Fibroblast of upper back skin (primary cell): ENCODE measurements around the gene SMCR8.
"Not testable (repeated sequence)": the region's sequence is repeated elsewhere in the genome, so short reads cannot be mapped to it uniquely, and the experiment has no call there.

Experiments
- DNase-seq: peaks from one replicate; pipeline ENCODE4 v3.0.0-alpha.2; 2013

The SMCR8 gene

DNA sequence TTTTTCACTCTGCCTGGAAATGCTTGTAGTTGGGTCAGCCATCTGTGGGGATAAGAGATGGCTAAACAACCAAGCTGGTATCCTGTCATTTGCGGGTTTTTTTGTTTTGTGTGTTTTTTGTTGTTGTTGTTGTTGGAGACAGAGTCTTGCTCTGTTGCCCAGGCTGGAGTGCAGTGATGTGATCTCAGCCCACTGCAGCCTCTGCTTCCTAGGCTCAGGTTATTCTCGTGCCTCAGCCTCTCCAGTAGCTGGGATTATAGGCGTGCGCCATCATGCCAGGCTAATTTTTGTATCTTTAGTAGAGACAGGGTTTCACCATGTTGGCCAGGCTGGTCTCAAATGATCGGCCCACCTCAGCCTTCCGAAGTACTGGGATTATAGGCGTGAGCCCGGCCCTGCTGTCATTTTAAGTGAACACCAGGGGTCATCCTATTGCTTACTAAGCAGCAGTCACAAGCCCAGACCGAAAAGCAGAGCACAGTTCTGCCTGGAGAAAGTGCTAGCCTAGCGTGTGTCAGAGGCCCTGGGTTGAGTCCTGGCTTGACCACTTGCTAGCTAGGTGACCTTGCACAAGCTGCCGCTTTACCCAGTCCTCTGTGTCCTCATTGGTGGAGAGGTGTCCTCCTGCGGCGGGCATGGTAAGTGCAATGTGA is 4.6 kb downstream of the SMCR8 start:
- DNase-seq, result peak; percentile 60

DNA sequence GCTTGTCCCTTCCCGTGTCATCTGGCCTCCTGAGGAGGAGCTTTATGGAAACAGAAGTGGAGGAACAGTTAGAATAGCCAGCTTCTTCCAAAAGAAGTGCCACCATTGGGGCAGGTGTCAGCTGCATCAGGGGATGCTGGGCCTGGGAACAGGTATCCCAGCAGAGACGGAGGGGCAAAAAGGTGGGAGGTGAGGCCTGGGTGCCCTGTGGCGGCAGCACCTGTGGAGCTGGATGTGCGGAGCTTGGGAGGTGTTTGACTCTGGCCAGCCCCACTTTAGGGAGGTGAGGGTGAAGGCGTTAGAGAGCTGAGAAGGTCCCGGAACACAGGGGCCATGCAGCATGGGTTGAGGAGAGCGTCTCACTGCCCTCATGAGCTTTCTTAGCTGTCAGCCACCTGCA is 5.2 kb downstream of the SMCR8 start:
- no peak for DNase-seq

DNA sequence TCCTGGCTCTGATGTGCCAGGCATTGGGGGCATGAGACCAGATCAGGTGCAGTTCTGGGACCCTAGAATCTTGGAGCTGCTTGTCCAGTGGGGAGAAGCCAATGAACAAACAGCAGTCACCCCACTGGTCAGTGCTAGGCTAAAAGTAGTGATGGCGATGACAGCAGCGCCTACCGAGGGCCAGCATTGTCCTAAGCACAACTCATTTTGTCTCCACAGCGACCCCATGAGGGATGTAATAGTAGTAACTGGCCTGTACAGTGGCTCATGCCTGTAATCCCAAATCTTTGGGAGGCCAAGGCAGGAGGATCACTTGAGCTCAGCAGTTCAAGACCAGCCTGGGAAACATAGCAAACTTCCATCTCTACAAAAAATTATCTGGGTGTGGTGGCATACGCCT is 6.2 kb downstream of the SMCR8 start:
- DNase-seq, result no peak

DNA sequence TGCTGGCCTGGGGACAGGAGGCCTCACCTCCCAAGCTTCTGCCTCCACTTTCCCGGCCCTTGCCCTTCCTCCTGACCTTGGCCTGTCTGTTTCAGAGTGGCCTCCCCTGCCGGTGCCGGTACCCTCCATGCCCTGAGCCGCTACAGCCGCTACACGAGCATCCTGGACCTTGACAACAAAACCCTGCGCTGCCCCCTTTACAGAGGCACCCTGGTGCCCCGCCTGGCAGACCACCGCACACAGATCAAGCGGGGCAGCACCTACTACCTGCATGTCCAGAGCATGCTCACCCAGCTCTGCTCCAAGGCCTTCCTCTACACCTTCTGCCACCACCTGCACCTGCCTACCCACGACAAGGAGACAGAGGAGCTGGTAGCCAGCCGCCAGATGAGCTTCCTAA is 7.4 kb downstream of the SMCR8 start:
- no peak for DNase-seq

DNA sequence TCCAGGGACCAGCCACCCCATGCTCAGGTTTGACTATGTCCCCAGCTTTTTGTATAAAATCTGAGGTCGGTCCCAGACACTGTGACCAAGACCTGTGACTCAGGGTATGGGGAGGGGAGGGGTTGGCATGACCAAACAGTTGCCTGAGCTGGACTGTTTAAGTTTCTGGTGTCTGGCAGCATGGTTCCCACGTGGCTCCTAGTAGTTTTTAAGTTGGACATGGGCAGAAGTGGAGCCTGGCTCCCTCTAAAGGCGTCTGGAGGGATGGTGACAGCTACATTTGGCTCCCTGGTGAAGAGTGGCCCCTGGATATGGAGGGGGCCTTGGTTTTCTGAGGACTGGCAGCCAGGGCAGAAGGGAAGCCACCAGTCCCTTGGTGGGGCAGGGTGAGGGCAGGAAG is 7.9 kb downstream of the SMCR8 start:
- no peak for DNase-seq

DNA sequence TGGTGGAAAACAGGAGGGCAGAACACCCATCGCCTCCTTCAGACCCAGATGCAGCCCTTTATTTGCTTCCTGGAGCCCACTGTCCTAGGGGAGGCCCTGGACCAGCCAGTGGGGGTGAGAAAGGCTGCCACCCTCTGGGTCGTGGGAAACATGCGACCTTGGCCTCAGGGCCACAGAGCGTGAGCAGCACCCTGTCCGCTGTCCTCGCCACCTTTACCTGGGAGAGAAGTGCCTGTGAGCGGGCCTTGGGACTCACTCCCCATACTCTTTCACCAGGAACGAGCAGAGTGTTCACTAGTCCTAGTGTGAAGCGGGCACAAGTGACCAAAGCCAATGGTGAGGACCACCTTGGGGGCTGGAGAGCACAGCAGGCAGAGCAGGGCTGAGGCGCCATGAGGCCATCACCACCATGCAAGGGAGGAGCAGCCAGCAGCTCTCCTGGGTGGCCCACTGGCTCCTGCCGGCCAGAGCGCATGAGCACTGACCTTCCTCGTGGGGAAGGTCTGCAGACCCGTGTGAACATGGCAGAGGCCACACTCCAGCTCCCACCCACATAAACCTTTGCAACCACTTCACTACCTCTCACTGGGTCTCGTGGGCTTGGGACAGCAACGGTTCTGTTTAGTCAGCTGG is 8.5 kb downstream of the SMCR8 start:
- no peak for DNase-seq

DNA sequence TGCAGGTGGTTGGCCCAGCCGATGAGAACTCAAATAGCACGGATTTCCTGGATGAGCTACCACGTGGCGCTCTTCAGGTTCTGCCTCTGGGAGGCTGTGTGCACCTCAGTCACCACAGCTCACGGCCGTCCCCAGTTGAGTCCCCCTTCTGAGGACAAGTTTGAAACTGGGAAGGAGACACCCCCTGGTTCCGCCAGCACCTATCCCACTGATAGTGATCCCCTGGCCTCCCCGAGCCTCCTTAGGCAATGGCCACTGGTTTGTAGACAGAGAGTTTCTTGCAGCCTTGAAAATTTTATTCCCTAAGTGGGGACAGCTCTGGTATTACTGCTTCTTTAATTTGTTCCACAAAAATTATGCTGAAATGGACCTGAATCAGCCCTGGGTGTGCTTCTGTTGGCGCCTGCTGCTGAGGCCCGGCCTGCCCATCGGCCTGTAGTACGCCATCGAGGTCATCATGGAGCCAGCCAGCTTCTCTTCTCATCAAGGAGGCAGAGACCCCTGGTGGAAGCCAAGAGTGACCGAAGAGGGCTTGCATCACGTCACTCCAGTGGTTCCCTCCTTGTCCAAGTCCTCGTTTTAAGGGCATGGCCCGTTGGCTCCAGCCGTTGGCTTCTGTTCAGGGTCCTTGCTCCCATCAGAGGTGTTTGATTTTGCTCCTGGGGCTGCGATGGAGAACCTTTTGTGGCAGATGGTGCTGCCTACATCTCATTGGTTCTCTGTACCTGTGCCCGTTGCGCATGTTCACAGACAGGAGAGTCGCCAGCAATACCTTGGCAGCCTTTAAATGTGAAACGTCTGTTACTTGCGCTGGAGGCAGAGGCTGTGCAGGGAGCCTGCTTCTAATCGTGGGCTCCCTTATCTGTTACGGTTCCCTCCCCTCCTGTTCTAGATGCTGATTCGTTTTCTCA is 9.3 kb downstream of the SMCR8 start:
- no peak for DNase-seq

DNA sequence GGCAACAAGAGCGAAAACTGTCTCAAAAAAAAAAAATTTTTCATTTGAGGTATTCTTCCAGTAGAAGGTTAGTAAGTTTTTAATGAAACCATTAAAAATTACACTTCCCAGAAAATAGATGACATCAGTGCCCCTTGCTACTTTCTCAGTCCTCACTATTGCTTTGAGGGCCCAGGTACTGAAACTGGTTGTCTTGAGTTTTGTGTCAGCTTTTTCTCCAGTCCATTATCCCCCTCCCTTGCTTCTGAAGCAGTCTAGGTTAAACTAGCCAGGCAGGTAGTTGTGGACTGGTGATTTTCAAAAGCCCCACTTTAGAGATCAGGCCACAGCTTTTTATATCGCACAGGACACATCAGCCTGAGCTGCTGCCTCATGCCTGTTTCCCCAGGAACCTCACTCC is 10.9 kb downstream of the SMCR8 start:
- no peak for DNase-seq

DNA sequence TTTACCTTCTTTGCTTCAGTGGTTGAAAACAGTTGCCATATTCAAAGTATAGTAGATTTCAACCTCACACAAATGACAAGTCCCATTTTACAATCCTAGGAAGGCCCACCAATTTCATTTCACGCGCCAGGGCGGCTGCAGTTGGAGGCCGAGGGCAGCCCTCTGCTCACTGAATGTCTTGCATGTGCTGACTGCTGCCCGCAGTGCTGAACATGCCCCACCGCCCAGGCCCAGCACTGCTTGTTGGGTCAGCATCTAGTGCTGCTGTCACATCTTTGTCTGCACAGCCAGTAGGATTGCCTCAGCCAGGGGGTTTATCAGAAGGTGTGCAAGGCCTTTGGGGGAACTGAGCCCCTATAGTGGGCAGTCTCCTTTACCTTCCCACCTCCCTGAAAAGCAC is 11.5 kb downstream of the SMCR8 start:
- DNase-seq, result no peak

DNA sequence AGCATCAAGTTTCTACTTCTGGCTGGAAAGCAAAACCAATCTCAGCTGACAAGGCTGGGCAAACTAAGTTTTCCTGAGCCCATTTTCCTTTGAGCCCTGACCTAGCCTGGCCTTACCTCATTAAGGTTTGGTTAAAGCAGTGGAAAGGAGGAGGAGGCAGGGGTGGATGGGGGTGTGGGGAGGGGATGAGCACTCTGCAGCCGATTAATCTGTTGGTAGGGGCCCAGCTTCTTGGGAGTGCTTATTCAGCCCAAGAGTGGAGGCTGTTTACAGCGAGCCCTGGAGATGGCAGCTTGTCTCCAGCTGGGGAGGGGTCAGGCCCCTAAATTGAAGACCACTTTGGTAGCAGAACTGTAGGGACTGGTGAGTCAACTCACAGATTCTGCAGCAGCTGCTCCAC is 12.0 kb downstream of the SMCR8 start:
- DNase-seq, result no peak

DNA sequence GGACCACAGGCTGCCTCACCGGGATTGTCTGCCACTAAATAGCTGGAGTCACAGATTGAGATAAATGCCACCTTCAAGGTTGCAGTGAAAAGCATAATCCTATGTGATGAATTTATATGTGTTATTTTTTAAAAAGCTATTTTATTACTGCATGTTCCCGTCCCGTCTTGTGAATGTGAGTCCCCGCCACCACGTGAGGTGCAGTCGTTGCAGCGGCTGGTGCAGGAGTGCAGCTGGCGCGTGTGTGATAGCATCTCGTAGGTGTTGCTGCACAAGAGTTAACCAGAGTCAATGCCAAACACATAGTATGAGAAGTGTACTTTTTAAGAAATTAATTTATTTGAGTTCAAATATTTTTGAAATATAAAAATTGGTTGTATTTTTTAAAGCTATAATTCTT is 12.5 kb downstream of the SMCR8 start:
- no peak for DNase-seq

DNA sequence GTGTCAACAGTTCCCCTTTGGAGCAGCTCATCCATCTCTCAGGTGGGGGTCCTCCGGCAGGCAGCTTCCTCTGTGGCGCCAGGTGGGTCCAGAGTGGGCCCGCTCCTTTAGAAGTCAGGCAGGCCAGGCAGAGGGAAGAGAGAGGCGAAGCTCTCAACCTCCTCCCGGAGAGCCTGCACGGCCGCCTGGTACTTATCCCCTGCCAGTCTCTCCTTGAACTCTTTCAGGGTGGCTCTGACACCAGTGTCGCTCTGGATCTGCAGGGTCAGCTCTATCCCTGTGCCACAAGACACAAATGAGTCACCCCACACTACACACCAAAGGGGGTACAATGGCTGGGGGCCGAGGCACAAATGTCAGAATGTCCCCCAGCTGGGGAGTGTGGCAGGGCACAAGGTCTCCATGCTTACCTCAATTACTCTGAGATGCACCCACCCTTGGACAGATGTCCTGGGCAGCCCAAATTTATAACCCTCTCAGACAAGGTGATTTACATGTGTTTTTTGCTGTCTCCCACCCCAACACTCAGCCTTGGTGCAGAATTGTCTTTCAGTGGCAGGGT is 13.6 kb downstream of the SMCR8 start:
- DNase-seq, result no peak

DNA sequence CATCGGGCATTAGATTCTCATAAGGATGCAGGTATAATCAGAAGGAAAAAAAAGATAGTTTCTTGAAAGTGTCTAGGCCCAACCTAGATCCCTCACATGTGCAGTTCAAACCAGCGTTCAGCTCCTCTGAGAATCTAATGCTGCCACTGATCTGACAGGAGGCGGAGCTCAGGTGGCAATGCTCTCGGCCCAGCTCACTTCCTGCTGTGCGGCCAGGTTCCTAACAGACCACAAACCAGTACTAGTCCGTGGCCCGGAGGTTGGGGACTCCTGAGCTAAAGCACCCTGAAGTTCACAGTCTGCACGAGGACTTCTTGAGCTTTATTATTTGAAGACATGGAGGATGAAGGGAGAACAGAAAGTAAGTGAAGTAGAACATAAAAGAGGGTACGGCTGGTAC is 16.8 kb downstream of the SMCR8 start:
- no peak for DNase-seq

DNA sequence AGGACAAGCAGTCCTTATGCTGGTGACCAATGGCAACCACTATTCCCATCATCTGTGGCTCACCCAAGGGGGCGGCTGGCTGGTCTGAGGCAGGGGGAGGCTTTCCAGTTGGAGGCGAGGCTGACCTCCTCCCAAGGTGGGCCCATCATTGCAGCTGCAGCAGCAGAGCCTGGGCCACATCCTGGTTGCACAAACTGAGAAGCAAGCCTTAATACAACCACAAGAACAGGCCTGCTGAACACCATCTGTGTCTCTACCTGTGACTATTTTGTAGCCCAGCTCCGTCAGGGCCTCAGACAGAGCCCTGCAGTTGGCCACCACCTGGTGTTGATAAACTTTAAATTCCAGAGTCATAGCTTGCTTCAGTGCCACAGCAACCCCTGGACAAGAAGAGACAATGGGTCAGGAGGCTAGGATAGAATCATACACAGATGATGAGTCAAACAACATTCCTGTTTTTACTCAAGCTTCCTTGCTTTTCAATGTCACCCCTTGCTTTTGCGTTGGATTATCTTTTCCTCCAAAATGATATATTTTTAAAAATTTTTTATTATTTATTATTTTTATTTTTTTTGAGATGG is 17.9 kb downstream of the SMCR8 start:
- DNase-seq, result no peak

DNA sequence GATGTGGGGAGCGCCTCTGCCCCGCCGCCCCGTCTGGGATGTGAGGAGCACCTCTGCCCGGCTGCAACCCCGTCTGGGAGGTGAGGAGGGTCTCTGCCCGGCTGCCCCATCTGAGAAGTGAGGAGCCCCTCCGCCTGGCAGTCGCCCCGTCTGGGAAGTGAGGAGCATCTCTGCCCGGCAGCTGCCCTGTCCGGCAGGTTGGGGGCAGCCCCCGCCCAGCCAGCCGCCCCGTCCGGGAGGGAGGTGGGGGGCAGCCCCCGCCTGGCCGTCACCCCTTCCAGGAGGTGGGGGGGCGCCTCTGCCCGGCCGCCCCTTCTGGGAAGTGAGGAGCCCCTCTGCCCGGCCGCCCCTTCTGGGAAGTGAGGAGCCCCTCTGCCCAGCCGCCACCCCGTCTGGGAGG is 23.1 kb downstream of the SMCR8 start:
- DNase-seq, result not testable (repeated sequence)

DNA sequence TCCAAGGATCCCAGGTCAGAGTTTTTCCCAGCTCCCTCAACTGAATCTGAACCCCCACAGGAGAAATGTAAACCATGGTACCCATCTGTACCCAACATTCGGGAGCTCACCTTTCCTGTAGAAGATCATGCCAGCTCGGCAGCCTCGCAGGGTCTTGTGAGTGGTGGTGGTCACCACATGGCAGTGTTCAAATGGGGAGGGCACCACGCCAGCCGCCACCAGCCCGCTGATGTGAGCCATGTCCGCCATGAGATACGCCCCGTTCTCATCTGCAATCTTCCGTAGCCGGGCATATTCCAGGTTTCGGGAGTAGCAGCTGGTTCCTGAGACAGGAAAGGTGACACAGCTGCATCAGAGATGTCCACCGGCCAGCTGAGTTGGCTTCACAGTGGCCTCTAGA is 24.8 kb downstream of the SMCR8 start:
- no peak for DNase-seq

DNA sequence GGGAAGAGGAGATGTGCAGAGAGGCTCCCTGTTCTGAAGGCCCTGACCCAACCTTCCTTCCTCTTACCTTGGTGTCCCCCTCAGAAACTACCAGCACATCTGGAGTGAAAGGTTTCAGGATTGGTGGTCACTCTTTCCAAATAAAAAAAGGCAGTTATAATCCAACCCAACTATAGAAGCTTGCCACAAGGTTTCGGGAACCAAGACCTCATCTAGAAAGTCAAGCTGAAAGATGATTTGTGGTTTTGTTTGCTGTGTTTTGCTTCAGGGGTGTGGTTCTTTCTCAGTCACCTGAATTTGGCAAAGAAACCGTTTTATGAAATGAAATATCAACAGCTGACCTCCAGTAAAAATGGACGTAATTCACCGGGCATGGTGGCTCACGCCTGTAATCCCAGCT is 28.9 kb downstream of the SMCR8 start:
- no peak for DNase-seq

DNA sequence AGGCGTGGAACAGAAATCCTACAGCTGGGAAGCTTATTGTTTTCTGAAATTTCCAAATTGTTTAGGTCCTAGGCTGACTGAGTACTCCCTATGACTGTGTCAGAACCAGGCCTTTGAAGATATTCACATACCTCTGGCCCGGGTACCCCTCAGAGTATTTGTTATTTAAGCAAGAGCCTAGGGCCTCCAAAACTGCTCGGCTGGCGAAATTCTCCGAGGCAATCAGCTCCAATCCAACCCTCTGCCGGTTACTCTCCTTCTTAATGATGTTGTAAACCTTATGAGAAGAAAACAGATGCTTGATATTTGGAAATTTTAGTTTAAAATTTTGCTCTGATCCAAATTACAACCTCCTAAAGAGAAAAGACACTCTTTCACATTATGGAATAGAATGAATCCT is 38.4 kb downstream of the SMCR8 start:
- no peak for DNase-seq

DNA sequence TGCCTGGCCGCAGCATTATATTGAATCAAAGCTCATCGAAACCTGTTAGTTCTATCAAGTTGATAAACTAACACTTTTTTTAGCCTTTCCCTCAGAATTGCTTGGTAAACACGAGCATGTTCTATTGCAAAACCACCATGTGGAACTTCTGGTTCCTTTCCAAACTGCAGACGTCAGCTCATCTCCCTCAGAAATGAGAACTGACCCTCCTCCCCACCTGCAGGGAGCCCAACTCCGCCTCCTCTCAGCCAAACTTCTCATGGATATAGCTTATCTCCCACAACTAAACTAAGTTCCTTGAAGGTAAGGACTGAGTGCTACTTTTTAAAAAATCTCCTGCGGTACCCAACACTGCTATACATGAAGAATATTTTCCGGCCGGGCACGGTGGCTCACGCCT is 41.5 kb downstream of the SMCR8 start:
- DNase-seq, result peak; percentile 30

DNA sequence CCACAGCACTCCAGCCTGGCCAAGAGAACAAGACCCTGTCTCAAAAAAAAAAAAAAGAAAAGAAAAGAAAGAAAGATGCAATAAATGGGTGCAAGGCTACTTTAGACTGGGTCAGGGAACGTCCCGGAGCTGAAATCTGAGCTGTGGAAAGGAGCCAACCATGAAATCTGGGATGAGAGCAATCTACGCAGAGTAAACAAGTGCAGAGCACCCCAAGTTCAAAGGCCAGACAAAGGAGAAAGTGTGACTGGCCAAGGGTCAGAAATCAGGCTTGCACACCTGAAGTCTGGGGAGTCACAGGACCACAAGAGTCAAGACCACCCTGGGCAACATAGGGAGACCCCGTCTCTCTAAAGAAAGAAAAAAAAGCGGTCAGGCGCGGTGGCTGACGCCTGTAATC is 45.4 kb downstream of the SMCR8 start:
- DNase-seq, result no peak

DNA sequence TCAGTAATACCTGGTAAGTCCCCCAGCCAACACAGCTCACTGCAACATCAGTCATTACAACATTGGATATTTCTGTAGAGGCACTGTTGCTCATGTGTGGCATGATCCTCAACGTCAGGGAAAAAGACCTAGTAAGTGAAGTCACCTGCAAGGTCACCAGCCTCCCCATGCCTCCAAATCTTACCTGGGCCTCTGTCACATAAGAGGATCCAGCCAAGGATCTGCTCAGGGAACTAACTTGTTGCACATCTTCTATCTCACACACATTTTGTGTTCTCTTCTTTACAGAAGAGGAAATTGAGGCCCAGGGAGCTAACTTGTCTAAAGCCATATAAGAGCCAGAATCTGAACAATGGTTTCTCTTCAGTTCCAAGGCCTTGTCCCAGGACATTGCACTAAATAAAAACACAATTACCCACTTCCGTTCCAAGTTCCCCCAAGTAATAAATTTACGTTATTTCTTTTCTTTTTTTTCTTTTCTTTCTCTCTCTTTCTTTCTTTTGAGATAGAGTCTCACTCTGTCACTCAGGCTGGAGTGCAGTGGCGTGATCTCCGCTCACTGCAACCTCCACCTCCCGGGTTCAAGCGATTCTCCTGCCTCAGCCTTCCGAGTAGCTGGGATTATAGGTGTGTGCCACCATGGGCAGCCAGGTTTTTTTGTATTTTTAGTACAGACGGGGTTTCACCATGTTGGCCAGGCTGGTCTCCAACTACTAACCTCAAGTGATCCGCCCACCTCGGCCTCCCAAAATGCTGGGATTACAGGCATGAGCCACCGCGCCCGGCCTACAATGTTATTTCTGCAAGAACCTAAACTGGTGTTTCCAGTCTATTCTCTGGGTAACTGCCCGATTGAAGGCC is 47.0 kb downstream of the SMCR8 start:
- DNase-seq, result no peak

DNA sequence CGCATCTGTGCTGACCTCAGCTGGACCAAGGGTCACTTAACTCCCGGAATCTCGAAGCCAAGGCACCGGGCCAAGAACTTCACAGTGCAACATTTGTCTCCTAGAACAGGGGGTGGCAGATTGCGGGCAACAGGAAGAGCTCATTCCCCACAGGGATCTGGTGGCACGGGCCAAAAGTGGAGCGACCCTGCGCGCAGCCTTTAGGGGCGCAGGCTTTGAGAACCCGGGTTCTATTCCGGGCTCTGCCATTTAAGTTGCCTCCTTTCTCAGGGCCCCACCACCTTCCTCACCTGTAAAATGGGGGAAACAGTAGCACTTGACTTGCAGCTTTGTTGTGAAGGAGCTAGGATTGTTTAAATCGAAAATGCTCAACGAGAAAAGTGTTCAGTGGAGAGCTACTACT is 47.6 kb downstream of the SMCR8 start:
- DNase-seq, result no peak
